Glutamatergic neuron (in vitro differentiated cells): ENCODE results near the gene TBRG1. TPM values are rescaled to one million over a fixed set of nuclear protein-coding genes. Genes with fewer than 3 reads are reported as not detected.

ENCODE experiments used
- DNase-seq: peaks from one replicate; pipeline ENCODE4 v3.0.0; 2022
- H3K27ac Mint-ChIP-seq: one replicate; pipeline ENCODE4 v1.8.0; 2020; ENCODE audit warnings: mild to moderate bottlenecking, mixed read lengths, inconsistent platforms; ENCODE audit not compliant: unreplicated experiment
- H3K27me3 Mint-ChIP-seq: one replicate; pipeline ENCODE4 v1.8.0; 2020; ENCODE audit warnings: mild to moderate bottlenecking, moderate library complexity, mixed read lengths, inconsistent platforms; ENCODE audit not compliant: unreplicated experiment
- H3K36me3 Mint-ChIP-seq: one replicate; pipeline ENCODE4 v1.8.0; 2020; ENCODE audit warnings: mild to moderate bottlenecking, mixed read lengths, inconsistent platforms; ENCODE audit not compliant: unreplicated experiment
- H3K4me1 Mint-ChIP-seq: one replicate; pipeline ENCODE4 v1.8.0; 2020; ENCODE audit warnings: mild to moderate bottlenecking, low read depth, mixed read lengths, inconsistent platforms; ENCODE audit not compliant: unreplicated experiment
- H3K4me3 Mint-ChIP-seq: one replicate; pipeline ENCODE4 v1.8.0; 2020; ENCODE audit warnings: mild to moderate bottlenecking, mixed read lengths, inconsistent platforms; ENCODE audit not compliant: unreplicated experiment
- H3K9me3 Mint-ChIP-seq: one replicate; pipeline ENCODE4 v1.8.0; 2020; ENCODE audit warnings: mild to moderate bottlenecking, moderate library complexity, mixed read lengths, inconsistent platforms; ENCODE audit not compliant: unreplicated experiment
- CTCF ChIP-seq: fragments of 200-600 bp; sonication (generic); IDR thresholded peaks from one replicate; pipeline ENCODE4 v1.5.0; 2021; ENCODE audit not compliant: partially characterized antibody, unreplicated experiment
- total RNA-seq: library from RNA; stranded (reverse); fragmentation: NEBNext Ultra II Directional; extraction: Animal tissue kit (Norgen Biotek cat#: 25700); gene quantifications from one replicate; pipeline ENCODE4 v1.2.1, GENCODE V29; 2021; ENCODE audit not compliant: unreplicated experiment

TBRG1 gene
- total RNA-seq, 1 donor from 2014 or later: 35.3 TPM

- Mint-ChIP-seq H3K4me3 (peak within 1 kb of the TSS; percentile 94), H3K27ac (peak within 1 kb of the TSS; percentile 89), H3K27me3 (no peaks in the 10 kb centered on the region), H3K36me3 (no peaks in the 10 kb centered on the region), H3K9me3 (peaks cover 5% of the 10 kb centered on the region), H3K4me1 (no peaks in the 10 kb centered on the region)
- TF ChIP-seq CTCF: no peak
- DNase-seq: peak; percentile 96
Measured at GRCh38 chr11:124673333-124674167, 50.9 kb downstream of the TBRG1 start, which contains the start of the genes SIAE and SPA17. SIAE (minus strand) TSS chr11:124673739; CDS start chr11:124673708, 31 bp downstream. SPA17 (plus strand) TSS chr11:124673904; CDS start chr11:124675265, 1,361 bp downstream.

- Mint-ChIP-seq H3K4me1 (no peaks in the 10 kb centered on the region), H3K27me3 (no peaks in the 10 kb centered on the region), H3K27ac (peak overlapping the region; percentile 89), H3K36me3 (no peaks in the 10 kb centered on the region), H3K4me3 (peak overlapping the region; percentile 94), H3K9me3 (peaks cover 5% of the 10 kb centered on the region)
- no peak for DNase-seq
- TF ChIP-seq CTCF: no peak
Measured at GRCh38 chr11:124674168-124674517, 51.5 kb downstream of the TBRG1 start.

GRCh38 chr11:124674571-124674970 is 51.9 kb downstream of the TBRG1 start:
- peak overlapping the region; percentile 89 for H3K27ac Mint-ChIP-seq
- no peaks in the 10 kb centered on the region for H3K36me3 Mint-ChIP-seq
- no peaks in the 10 kb centered on the region for H3K27me3 Mint-ChIP-seq
- H3K4me1 Mint-ChIP-seq: no peaks in the 10 kb centered on the region
- peak overlapping the region; percentile 94 for H3K4me3 Mint-ChIP-seq
- H3K9me3 Mint-ChIP-seq: peaks cover 5% of the 10 kb centered on the region
- no peak for DNase-seq
- no peak for TF ChIP-seq CTCF

GRCh38 chr11:124676386-124676785 is 53.7 kb downstream of the TBRG1 start:
- H3K36me3 Mint-ChIP-seq: no peaks in the 10 kb centered on the region
- no peaks in the 10 kb centered on the region for H3K4me1 Mint-ChIP-seq
- no peak overlapping the region for H3K27ac Mint-ChIP-seq
- DNase-seq: no peak
- no peak for TF ChIP-seq CTCF
- no peak overlapping the region for H3K4me3 Mint-ChIP-seq
- peaks cover 5% of the 10 kb centered on the region for H3K9me3 Mint-ChIP-seq
- no peaks in the 10 kb centered on the region for H3K27me3 Mint-ChIP-seq

- no peak for DNase-seq
- Mint-ChIP-seq H3K4me1 (no peaks in the 10 kb centered on the region), H3K27ac (no peak overlapping the region), H3K27me3 (no peaks in the 10 kb centered on the region), H3K36me3 (peaks cover 12% of the 10 kb centered on the region), H3K9me3 (peaks cover 3% of the 10 kb centered on the region), H3K4me3 (no peak overlapping the region)
- TF ChIP-seq CTCF: no peak
Measured at GRCh38 chr11:124678416-124678815, 55.8 kb downstream of the TBRG1 start.
